HepG2 (cell line): ENCODE results near the gene WWC2. TPM values are rescaled to one million over a fixed set of nuclear protein-coding genes. Genes with fewer than 3 reads are reported as not detected.

Source experiments
- ATAC-seq: fragments of 200-7000 bp; cut with Tn5 transposase; 3 replicates; pipeline ENCODE4 v1.9.1; 2020; ENCODE audit warnings: mild to moderate bottlenecking, moderate library complexity
- BruUV-seq: library from RNA; stranded (reverse); fragments of 400-500 nt; replicated peaks from 2 replicates; lab custom pipeline; 2021; lab: Mats Ljungman, UMichigan
- CTCF ChIA-PET: fragments of 300-600 bp; formaldehyde crosslinking; extraction: SDS; loops from one replicate; lab custom pipeline; 2021; ENCODE audit warnings: low total read pairs, inconsistent platforms, low intra/inter-chr PET ratio; lab: Yijun Ruan, JAX
- POLR2A ChIA-PET: fragments of 350-600 bp; sonication (Branson Sonifier 250); formaldehyde crosslinking; loops from one replicate; lab custom pipeline; 2020; ENCODE audit warnings: antibody characterized with exemption, inconsistent platforms; lab: Yijun Ruan, JAX
- DNase-seq: peaks from one replicate; pipeline ENCODE4 v3.0.0-alpha.2; 2015; ENCODE audit warnings: low spot score
- FAIRE-seq: peaks from 3 replicates; lab custom pipeline; 2011; peaks lifted over from hg19 to GRCh38; lab: Jason Lieb, UNC
- H2AFZ ChIP-seq: one replicate; pipeline ENCODE4 v1.6.1; 2011; ENCODE audit warnings: low read length, inconsistent platforms
- H3K27ac ChIP-seq: fragments of 300-600 bp; 3 replicates; pipeline ENCODE4 v1.8.0; 2011; ENCODE audit warnings: mixed run types, mild to moderate bottlenecking, mixed read lengths, low read length, inconsistent platforms; ENCODE audit not compliant: insufficient read depth; ENCODE audit errors: extremely low read length
- H3K27me3 ChIP-seq, 2 experiments: fragments of 200-600 bp in 1 of 2; 2 replicates in 1 of 2; 3 replicates in 1 of 2; pipeline versions ENCODE4 v1.6.0 to v1.8.0; 2011; ENCODE audit warnings: low read length in 2 of 2, mild to moderate bottlenecking in 2 of 2, moderate library complexity in 2 of 2, inconsistent platforms in 1 of 2; ENCODE audit not compliant: insufficient read depth in 2 of 2, control insufficient read depth in 1 of 2
- H3K36me3 ChIP-seq, 2 experiments: fragments of 200-600 bp in 1 of 2; replicated peaks in 1 of 2; 2 replicates in 1 of 2; 3 replicates in 1 of 2; pipeline versions ENCODE4 v1.5.1 to v1.8.0; 2011; ENCODE audit warnings: low read length in 2 of 2, inconsistent platforms in 1 of 2; ENCODE audit not compliant: insufficient read depth in 2 of 2, control insufficient read depth in 1 of 2
- H3K4me1 ChIP-seq: 2 replicates; pipeline ENCODE4 v1.5.1; 2012; ENCODE audit warnings: low read length, inconsistent platforms; ENCODE audit not compliant: insufficient read depth
- H3K4me2 ChIP-seq: 2 replicates; pipeline ENCODE4 v1.6.0; 2011; ENCODE audit warnings: low read depth, low read length, inconsistent platforms
- H3K4me3 ChIP-seq, 3 experiments: fragments of 200-600 bp in 1 of 3; sonication (generic), shearing (Covaris generic) in 1 of 3; replicated peaks in 1 of 3; 2 replicates each; pipeline ENCODE4 v1.5.1; 2011 to 2016; ENCODE audit warnings: low read length in 3 of 3, inconsistent platforms in 2 of 3, low read depth in 2 of 3, mild to moderate bottlenecking in 2 of 3, control low read depth in 1 of 3, mixed read lengths in 1 of 3; ENCODE audit not compliant: insufficient read depth in 1 of 3
- H3K79me2 ChIP-seq: one replicate; pipeline ENCODE4 v1.6.1; 2011; ENCODE audit warnings: low read length, inconsistent platforms; ENCODE audit not compliant: insufficient read depth
- H3K9ac ChIP-seq: 2 replicates; pipeline ENCODE4 v1.6.0; 2011; ENCODE audit warnings: mild to moderate bottlenecking, low read depth, low read length, inconsistent platforms; ENCODE audit not compliant: insufficient read depth
- H3K9me3 ChIP-seq: 2 replicates; pipeline ENCODE4 v1.5.1; 2012; ENCODE audit warnings: mild to moderate bottlenecking, low read length
- H4K20me1 ChIP-seq: 2 replicates; pipeline ENCODE4 v1.6.0; 2011; ENCODE audit warnings: inconsistent platforms, mild to moderate bottlenecking, low read length, moderate library complexity; ENCODE audit not compliant: insufficient read depth
- CBX1 ChIP-seq: IDR thresholded peaks from one replicate; pipeline ENCODE4 v1.6.1; 2016; ENCODE audit warnings: antibody characterized with exemption, low read depth
- EHMT2 ChIP-seq: fragments of 200-600 bp; sonication (generic); IDR thresholded peaks from 2 replicates; pipeline ENCODE4 v1.7.0; 2017; ENCODE audit warnings: antibody characterized with exemption, low read depth, low read length, borderline replicate concordance
- FOXP4 ChIP-seq: sonication (generic); formaldehyde crosslinking; IDR thresholded peaks from 2 replicates; pipeline ENCODE4 v1.4.0; 2020; ENCODE audit warnings: missing genetic modification reagents
- HNRNPL ChIP-seq: fragments of 200-400 bp; formaldehyde crosslinking; IDR thresholded peaks from 2 replicates; pipeline ENCODE4 v1.6.1; 2017; ENCODE audit warnings: mild to moderate bottlenecking, low read depth, low read length
- HOXA5 ChIP-seq: sonication (generic); formaldehyde crosslinking; IDR thresholded peaks from 2 replicates; pipeline ENCODE4 v1.4.0; 2020; ENCODE audit warnings: missing genetic modification reagents
- KDM1A ChIP-seq: IDR thresholded peaks from 2 replicates; pipeline ENCODE4 v1.6.1; 2016; ENCODE audit warnings: missing compliant biosample characterization
- KDM2A ChIP-seq: sonication (generic); formaldehyde crosslinking; IDR thresholded peaks from 2 replicates; pipeline ENCODE4 v1.4.0; 2020; ENCODE audit warnings: low read depth, missing genetic modification reagents, borderline replicate concordance
- KLF6 ChIP-seq: IDR thresholded peaks from 2 replicates; pipeline ENCODE4 v1.8.0; 2016; ENCODE audit warnings: missing biosample characterization, missing genetic modification reagents
- MATR3 ChIP-seq: sonication (generic); formaldehyde crosslinking; IDR thresholded peaks from 2 replicates; pipeline ENCODE4 v1.4.0; 2020; ENCODE audit warnings: missing genetic modification reagents
- MYNN ChIP-seq: sonication (generic); formaldehyde crosslinking; IDR thresholded peaks from 2 replicates; pipeline ENCODE4 v1.4.0; 2020; ENCODE audit warnings: mild to moderate bottlenecking, low read depth, missing genetic modification reagents
- NBN ChIP-seq: fragments of 450-650 bp; conservative IDR thresholded peaks from 2 replicates; pipeline ENCODE4 v1.6.1; 2017
- PHF5A ChIP-seq: IDR thresholded peaks from one replicate; pipeline ENCODE4 v1.6.1; 2018; ENCODE audit warnings: low read depth, missing genetic modification reagents; ENCODE audit not compliant: unreplicated experiment
- PLSCR1 ChIP-seq: sonication (generic); formaldehyde crosslinking; IDR thresholded peaks from 2 replicates; pipeline ENCODE4 v1.5.0; 2020; ENCODE audit warnings: missing genetic modification reagents, mild to moderate bottlenecking, borderline replicate concordance
- RARG ChIP-seq: sonication (generic); formaldehyde crosslinking; IDR thresholded peaks from 2 replicates; pipeline ENCODE4 v1.4.0; 2020; ENCODE audit warnings: low read depth, mild to moderate bottlenecking, missing genetic modification reagents
- REPIN1 ChIP-seq: sonication (generic); formaldehyde crosslinking; IDR thresholded peaks from 2 replicates; pipeline ENCODE4 v1.8.0; 2022; ENCODE audit warnings: missing genetic modification reagents, low read depth, mild to moderate bottlenecking, borderline replicate concordance
- SATB2 ChIP-seq: sonication (generic); formaldehyde crosslinking; IDR thresholded peaks from 2 replicates; pipeline ENCODE4 v1.5.0; 2020; ENCODE audit warnings: missing genetic modification reagents
- TAF1 ChIP-seq: sonication (generic); formaldehyde crosslinking; IDR thresholded peaks from 2 replicates; pipeline ENCODE4 v1.4.0; 2020; ENCODE audit warnings: missing genetic modification reagents
- ZFP91 ChIP-seq: sonication (generic); formaldehyde crosslinking; IDR thresholded peaks from 2 replicates; pipeline ENCODE4 v1.9.0; 2022; ENCODE audit warnings: missing genetic modification reagents, mild to moderate bottlenecking, borderline replicate concordance
- ZNF354B ChIP-seq: sonication (generic); formaldehyde crosslinking; IDR thresholded peaks from 2 replicates; pipeline ENCODE4 v1.8.0; 2022; ENCODE audit warnings: mild to moderate bottlenecking, missing genetic modification reagents
- WGBS: methylation state at CpG from one replicate; pipeline ENCODE4 v1.1.6; 2017; ENCODE audit warnings: low lambda C conversion rate; 5-methylcytosine and 5-hydroxymethylcytosine counted together
- in situ Hi-C: cut with HindIII; loops from 2 replicates; pipeline ENCODE4 v1.10.0; 2017; ENCODE audit warnings: low pct_unique_long_range_greater_than_20kb; ENCODE audit not compliant: extremely low pct_ligation_motif_present
- intact Hi-C: fragments of 100-400 bp; cut with micrococcal nuclease; formaldehyde crosslinking; loops from one replicate; pipeline ENCODE4 v1.10.0; 2022; ENCODE audit not compliant: unreplicated experiment
- polyA plus RNA-seq, 8 experiments: library from polyadenylated mRNA; depleted of rRNA in 3 of 8; stranded (reverse) in 7 of 8; unstranded in 1 of 8; fragments of >200 nt; fragmentation: Illumina TruSeq in 4 of 8; extraction: Trizol in 4 of 8; gene quantifications; 2 replicates each; pipeline versions ENCODE4 v1.2.1 to v1.2.3, GENCODE V29; 2011 to 2016; ENCODE audit warnings: low read depth in 4 of 8, missing spikeins in 1 of 8, mixed read lengths in 1 of 8; ENCODE audit not compliant: insufficient read depth in 1 of 8
- total RNA-seq, 5 experiments: library from RNA; depleted of rRNA; stranded (reverse); fragments of >200 nt; fragmentation: Illumina TruSeq; extraction: Trizol; gene quantifications; 2 replicates each; pipeline ENCODE4 v1.2.3, GENCODE V29; 2016; ENCODE audit warnings: low read depth in 1 of 5

The WWC2 gene
- total and polyA plus RNA-seq, 2 of the 13 experiments (the other 11 are each of a cell fraction or from before 2014, with no cell fraction given), result 40.0 to 50.1 TPM

GRCh38 chr4:183053681-183054080 is 45.4 kb upstream of the WWC2 start (continued):
- TF ChIP-seq PLSCR1 (CRISPR knock-in tag) (no peak), SATB2 (no peak)
- TF ChIP-seq, all 625 proteins: peak for 0

- BruUV-seq, result no TSS peak
- intact Hi-C loops (no loop called here), in situ Hi-C loops (loop anchor here (25.0 kb wide), 1 partner anchor 355 kb away; no protein-coding TSS in a partner anchor)
- H3K4me3 ChIP-seq, result no peak overlapping the region
- CTCF ChIA-PET, result no interaction called here
- H3K27ac ChIP-seq, result no peak overlapping the region
- H3K27me3 ChIP-seq, result peaks cover 0 to 3% of the 10 kb centered on the region in 2 experiments; a peak in 2 of 5 replicates
- no peaks in the 10 kb centered on the region for H3K36me3 ChIP-seq
- H4K20me1 ChIP-seq, result no peaks in the 10 kb centered on the region
- H3K9ac ChIP-seq, result no peak overlapping the region
- peaks cover under 1% of the 10 kb centered on the region; the same call in 1 of the 2 replicates for H3K9me3 ChIP-seq
- no peak for DNase-seq
- TF ChIP-seq EHMT2 (no peak), KLF6 (CRISPR knock-in tag) (no peak), REPIN1 (CRISPR knock-in tag) (no peak), CBX1 (no peak), KDM1A (no peak), ZNF354B (CRISPR knock-in tag) (no peak), HNRNPL (no peak), TAF1 (CRISPR knock-in tag) (no peak), MYNN (no peak), KDM2A (CRISPR knock-in tag) (no peak), FOXP4 (CRISPR knock-in tag) (no peak), HOXA5 (CRISPR knock-in tag) (no peak), PHF5A (CRISPR knock-in tag) (no peak), ZFP91 (CRISPR knock-in tag) (no peak), NBN (no peak), MATR3 (CRISPR knock-in tag) (no peak), RARG (CRISPR knock-in tag) (no peak)
- H3K4me2 ChIP-seq, result no peak overlapping the region
- no peaks in the 10 kb centered on the region for H3K4me1 ChIP-seq
- H2AFZ ChIP-seq, result no peak overlapping the region
- no peak for FAIRE-seq
- ATAC-seq, result no peak
- WGBS, result 8% methylated on average over 6 of the region's 6 CpGs
- POLR2A ChIA-PET, result no interaction called here
- no peaks in the 10 kb centered on the region for H3K79me2 ChIP-seq
Measured at GRCh38 chr4:183057255-183057654, 41.8 kb upstream of the WWC2 start.
